ENCODE measurements around the gene TTLL8.

TTLL8 gene

DNA sequence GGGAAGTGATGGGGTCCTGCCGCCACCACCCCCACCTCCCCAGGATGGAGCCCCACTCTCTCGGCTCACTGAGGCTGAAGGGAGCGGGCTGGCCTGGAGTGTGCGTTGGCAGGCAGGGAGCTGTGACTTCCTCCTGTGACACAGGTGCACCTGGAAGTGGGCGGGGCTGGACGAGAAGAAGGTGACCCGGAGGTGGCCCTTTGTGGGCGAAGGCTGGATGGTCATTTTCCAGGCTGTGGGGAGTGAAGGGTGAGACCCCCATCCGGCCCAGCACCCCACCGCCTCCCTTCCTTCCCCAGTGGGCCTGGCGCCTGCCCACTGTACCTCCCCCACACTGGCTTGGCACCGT lies 60.9 kb downstream of the TTLL8 start:
- Histone ChIP-seq H3K4me3 (ENCODE audit: low read depth, low read length) (no peak overlapping the region), H3K9me3 (no peaks in the 10 kb centered on the region), H3K36me3 (no peaks in the 10 kb centered on the region), H3K4me1 (peaks cover 3% of the 10 kb centered on the region; the same call in 1 of the 2 replicates), H3K27me3 (no peaks in the 10 kb centered on the region)
- TF ChIP-seq, protein P1, sequence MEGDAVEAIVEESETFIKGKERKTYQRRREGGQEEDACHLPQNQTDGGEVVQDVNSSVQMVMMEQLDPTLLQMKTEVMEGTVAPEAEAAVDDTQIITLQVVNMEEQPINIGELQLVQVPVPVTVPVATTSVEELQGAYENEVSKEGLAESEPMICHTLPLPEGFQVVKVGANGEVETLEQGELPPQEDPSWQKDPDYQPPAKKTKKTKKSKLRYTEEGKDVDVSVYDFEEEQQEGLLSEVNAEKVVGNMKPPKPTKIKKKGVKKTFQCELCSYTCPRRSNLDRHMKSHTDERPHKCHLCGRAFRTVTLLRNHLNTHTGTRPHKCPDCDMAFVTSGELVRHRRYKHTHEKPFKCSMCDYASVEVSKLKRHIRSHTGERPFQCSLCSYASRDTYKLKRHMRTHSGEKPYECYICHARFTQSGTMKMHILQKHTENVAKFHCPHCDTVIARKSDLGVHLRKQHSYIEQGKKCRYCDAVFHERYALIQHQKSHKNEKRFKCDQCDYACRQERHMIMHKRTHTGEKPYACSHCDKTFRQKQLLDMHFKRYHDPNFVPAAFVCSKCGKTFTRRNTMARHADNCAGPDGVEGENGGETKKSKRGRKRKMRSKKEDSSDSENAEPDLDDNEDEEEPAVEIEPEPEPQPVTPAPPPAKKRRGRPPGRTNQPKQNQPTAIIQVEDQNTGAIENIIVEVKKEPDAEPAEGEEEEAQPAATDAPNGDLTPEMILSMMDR (IDR thresholded peaks at IDR 0.05; ENCODE audit: low read depth, low read length), result no peak
- peak; percentile 7 for DNase-seq

DNA sequence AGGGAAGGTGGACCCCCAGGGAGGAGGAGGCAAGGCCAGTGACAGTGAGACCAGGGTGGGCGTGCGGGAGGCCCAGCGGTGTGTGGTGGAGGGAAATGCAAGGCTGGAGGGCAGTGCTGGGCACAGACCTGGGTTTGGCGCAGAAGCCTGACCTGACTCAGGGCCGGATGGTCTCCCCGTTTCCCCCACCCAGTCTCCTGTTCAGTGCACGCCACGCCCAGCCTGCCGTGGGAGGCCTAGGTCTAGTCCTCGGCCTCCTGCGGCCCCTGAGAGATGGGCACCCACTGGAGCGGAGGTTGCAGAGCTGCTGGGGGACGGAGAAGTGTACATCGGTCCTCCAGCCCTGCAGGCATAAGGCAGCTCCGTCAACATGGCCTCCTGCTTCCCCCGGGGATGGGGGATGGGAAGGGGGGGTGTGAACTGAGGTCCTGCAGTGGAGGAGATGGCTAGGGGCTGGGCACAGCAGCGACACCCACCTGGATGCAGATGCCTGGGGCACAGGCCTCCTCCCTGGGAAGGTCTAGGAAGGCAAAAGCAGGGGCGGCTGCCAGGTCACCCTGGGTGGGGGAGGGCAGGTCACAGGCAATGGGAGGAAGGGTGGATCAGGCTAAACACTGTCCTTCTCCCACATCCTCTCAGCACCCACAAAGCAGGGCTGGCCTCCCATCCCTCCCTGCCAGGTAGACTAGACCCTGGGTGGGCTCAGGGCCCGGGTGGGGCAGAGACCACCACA lies 61.4 kb downstream of the TTLL8 start:
- TF ChIP-seq, protein P1 (IDR thresholded peaks at IDR 0.05; ENCODE audit: low read depth, low read length), result no peak

DNA sequence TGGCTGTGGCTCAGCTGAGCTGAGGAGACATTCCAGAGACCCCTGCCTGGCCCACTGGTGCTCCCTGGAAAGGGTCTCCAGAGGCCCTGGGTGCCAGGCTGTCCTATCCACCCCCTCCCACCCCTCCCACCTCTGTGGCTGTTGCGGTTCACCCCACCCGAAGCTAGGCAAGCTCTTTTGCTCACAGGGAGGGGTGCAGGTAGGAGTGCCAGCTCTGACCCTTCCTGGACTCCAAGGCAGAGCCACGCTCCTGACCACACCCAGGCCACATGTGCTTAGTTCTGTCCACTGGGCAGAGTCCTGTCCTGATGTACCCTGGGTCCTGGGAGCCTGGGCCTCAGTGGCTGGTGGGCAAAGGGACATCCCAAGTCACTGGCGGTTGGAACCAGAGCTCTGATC lies 62.0 kb downstream of the TTLL8 start:
- no peak for DNase-seq
- no peaks in the 10 kb centered on the region for H3K27me3 ChIP-seq
- peaks cover 3% of the 10 kb centered on the region; the same call in 1 of the 2 replicates for H3K4me1 ChIP-seq
- H3K4me3 ChIP-seq (ENCODE audit: low read depth, low read length), result no peak overlapping the region
- TF ChIP-seq, protein P1 (IDR thresholded peaks at IDR 0.05; ENCODE audit: low read depth, low read length), result no peak
- no peaks in the 10 kb centered on the region for H3K36me3 ChIP-seq
- H3K9me3 ChIP-seq, result no peaks in the 10 kb centered on the region

More for the DNA sequence above, 61.4 kb downstream of the TTLL8 start:
- no peaks in the 10 kb centered on the region for H3K36me3 ChIP-seq
- H3K9me3 ChIP-seq, result no peaks in the 10 kb centered on the region
- peaks cover 3% of the 10 kb centered on the region; the same call in 1 of the 2 replicates for H3K4me1 ChIP-seq
- DNase-seq, result peak; percentile 9
- H3K4me3 ChIP-seq (ENCODE audit: low read depth, low read length), result no peak overlapping the region
- H3K27me3 ChIP-seq, result no peaks in the 10 kb centered on the region

DNA sequence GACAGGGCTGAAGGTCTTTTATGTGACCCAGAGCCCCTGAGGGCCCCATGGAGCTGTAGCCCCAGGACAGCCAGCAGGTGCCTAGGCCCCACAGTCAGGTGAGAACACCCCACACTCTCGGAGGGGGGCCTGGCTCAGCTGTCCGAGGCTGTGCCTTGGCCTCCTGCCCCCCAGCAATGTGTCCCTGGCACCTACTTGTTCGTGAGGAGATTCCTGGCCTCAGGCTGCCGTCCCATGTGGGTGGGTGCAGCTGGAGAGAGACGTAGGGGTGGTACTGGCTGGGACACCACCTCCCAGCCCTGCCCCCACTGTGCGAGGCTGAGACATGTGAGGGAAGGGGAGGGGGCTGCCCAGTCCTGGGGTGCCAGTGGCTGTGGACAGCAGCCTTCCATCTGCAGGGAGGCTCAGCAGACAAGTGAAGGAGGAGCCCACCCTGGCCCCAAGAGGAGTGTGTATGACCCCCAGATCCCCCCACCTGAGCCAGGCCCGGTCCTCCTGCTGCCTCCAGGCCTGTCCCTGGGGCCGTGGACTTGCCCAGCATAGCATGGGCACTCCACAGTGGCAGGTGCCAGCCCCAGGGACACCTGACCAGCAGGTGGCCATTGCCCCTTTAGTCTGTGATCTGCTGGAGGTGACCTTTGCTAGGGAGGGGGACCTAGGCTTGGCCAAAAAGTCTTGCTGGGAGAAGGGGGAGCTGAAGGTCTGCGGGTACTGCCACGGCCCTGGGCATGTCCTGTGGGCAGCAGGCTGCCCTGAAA lies 62.6 kb downstream of the TTLL8 start:
- peak; percentile 6 for DNase-seq
- H3K4me1 ChIP-seq, result peaks cover 3% of the 10 kb centered on the region; the same call in 1 of the 2 replicates
- H3K4me3 ChIP-seq (ENCODE audit: low read depth, low read length), result no peak overlapping the region
- H3K9me3 ChIP-seq, result 0 out of 2 replicates have a peak, but pooled peaks cover 4% of the 10 kb centered on the region
- no peaks in the 10 kb centered on the region for H3K36me3 ChIP-seq
- TF ChIP-seq, protein P1 (IDR thresholded peaks at IDR 0.05; ENCODE audit: low read depth, low read length), result no peak
- H3K27me3 ChIP-seq, result no peaks in the 10 kb centered on the region

DNA sequence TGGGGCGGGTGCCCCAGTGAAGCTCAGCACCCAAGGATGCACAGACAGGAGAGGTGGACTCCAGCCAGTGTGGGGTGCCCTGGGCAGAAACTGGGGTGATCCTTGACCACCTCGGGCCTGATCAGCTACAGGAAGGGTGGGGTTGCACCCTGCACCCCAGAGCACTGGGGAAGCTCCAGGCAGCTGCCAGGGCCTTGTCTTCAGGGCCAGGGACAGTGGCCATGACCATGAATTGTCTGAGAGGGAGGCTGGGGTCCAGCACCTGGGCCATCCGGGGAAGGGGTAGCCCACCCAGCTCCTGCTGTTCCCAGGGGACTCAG lies 63.1 kb downstream of the TTLL8 start:
- TF ChIP-seq, protein P1 (IDR thresholded peaks at IDR 0.05; ENCODE audit: low read depth, low read length), result no peak
- Histone ChIP-seq H3K4me3 (ENCODE audit: low read depth, low read length) (no peak overlapping the region), H3K4me1 (peaks cover 3% of the 10 kb centered on the region; the same call in 1 of the 2 replicates), H3K9me3 (peaks cover 4% of the 10 kb centered on the region; the same call in 1 of the 2 replicates), H3K36me3 (no peaks in the 10 kb centered on the region), H3K27me3 (no peaks in the 10 kb centered on the region)
- no peak for DNase-seq
